ENCODE data around the gene WDR7.

The WDR7 gene

GRCh38 chr18:56935434-56936040, 284.4 kb downstream of the WDR7 start:
- TF ChIP-seq REST (IDR thresholded peaks at IDR 0.05; ENCODE audit: low read depth), result no peak
- no peak for TF ChIP-seq USF1 (IDR thresholded peaks at IDR 0.05)

GRCh38 chr18:56936457-56936856, 285.3 kb downstream of the WDR7 start:
- TF ChIP-seq FOXM1 (IDR thresholded peaks at IDR 0.05; ENCODE audit: borderline replicate concordance, low read depth) (no peak), RAD21 (IDR thresholded peaks at IDR 0.05; ENCODE audit: low read depth) (no peak), EGR1 (IDR thresholded peaks at IDR 0.05) (no peak), EP300 (IDR thresholded peaks at IDR 0.05; ENCODE audit: borderline replicate concordance) (no peak)

GRCh38 chr18:56937874-56938430, 286.8 kb downstream of the WDR7 start:
- no peak for TF ChIP-seq ZBTB7A (IDR thresholded peaks at IDR 0.05; ENCODE audit: low read depth)

- TF ChIP-seq EP300 (IDR thresholded peaks at IDR 0.05; ENCODE audit: borderline replicate concordance) (no peak), YY1 (IDR thresholded peaks at IDR 0.05; ENCODE audit: low read depth) (no peak)
These were observed 294.3 kb downstream of the WDR7 start for GRCh38 chr18:56945171-56946083.

- no peak for TF ChIP-seq YY1 (IDR thresholded peaks at IDR 0.05; ENCODE audit: low read depth)
- TF ChIP-seq USF1 (IDR thresholded peaks at IDR 0.05), result no peak
- no peak for TF ChIP-seq EP300 (IDR thresholded peaks at IDR 0.05; ENCODE audit: borderline replicate concordance)
- no peak for TF ChIP-seq REST (IDR thresholded peaks at IDR 0.05; ENCODE audit: low read depth)
- TF ChIP-seq CEBPB (IDR thresholded peaks at IDR 0.05), result no peak
- TF ChIP-seq NFIC (IDR thresholded peaks at IDR 0.05), result no peak
- TF ChIP-seq FOXM1 (IDR thresholded peaks at IDR 0.05; ENCODE audit: borderline replicate concordance, low read depth), result no peak
- no peak for TF ChIP-seq TAF1 (IDR thresholded peaks at IDR 0.05; ENCODE audit: low read depth)
- TF ChIP-seq TEAD4 (IDR thresholded peaks at IDR 0.05), result no peak
- no peak for TF ChIP-seq MAX (IDR thresholded peaks at IDR 0.05)
- TF ChIP-seq ZBTB7A (IDR thresholded peaks at IDR 0.05; ENCODE audit: low read depth), result no peak
- TF ChIP-seq TCF12 (IDR thresholded peaks at IDR 0.05; ENCODE audit: low read depth), result no peak
- no peak for TF ChIP-seq RAD21 (IDR thresholded peaks at IDR 0.05; ENCODE audit: low read depth)
- no peak for TF ChIP-seq EGR1 (IDR thresholded peaks at IDR 0.05)
- TF ChIP-seq CREB1 (IDR thresholded peaks at IDR 0.05; ENCODE audit: low read depth), result no peak
These were observed 296.1 kb downstream of the WDR7 start for GRCh38 chr18:56947236-56947635.

GRCh38 chr18:56952026-56952425, 300.9 kb downstream of the WDR7 start:
- no peak for TF ChIP-seq NFIC (IDR thresholded peaks at IDR 0.05)
- TF ChIP-seq CEBPB (IDR thresholded peaks at IDR 0.05), result no peak
- TF ChIP-seq EP300 (IDR thresholded peaks at IDR 0.05; ENCODE audit: borderline replicate concordance), result no peak
- TF ChIP-seq FOXM1 (IDR thresholded peaks at IDR 0.05; ENCODE audit: borderline replicate concordance, low read depth), result no peak
- no peak for TF ChIP-seq YY1 (IDR thresholded peaks at IDR 0.05; ENCODE audit: low read depth)
- no peak for TF ChIP-seq MAX (IDR thresholded peaks at IDR 0.05)
- no peak for TF ChIP-seq ZBTB7A (IDR thresholded peaks at IDR 0.05; ENCODE audit: low read depth)
- no peak for TF ChIP-seq REST (IDR thresholded peaks at IDR 0.05; ENCODE audit: low read depth)
- no peak for TF ChIP-seq USF1 (IDR thresholded peaks at IDR 0.05)
- TF ChIP-seq CREB1 (IDR thresholded peaks at IDR 0.05; ENCODE audit: low read depth), result no peak
- no peak for TF ChIP-seq EGR1 (IDR thresholded peaks at IDR 0.05)
- TF ChIP-seq TCF12 (IDR thresholded peaks at IDR 0.05; ENCODE audit: low read depth), result no peak
- TF ChIP-seq TAF1 (IDR thresholded peaks at IDR 0.05; ENCODE audit: low read depth), result no peak
- no peak for TF ChIP-seq RAD21 (IDR thresholded peaks at IDR 0.05; ENCODE audit: low read depth)
- TF ChIP-seq TEAD4 (IDR thresholded peaks at IDR 0.05), result no peak
